Mononuclear cell (primary cell): ENCODE measurements around the gene KIAA1586. TPM values are rescaled to one million over a fixed set of nuclear protein-coding genes. Genes with fewer than 3 reads are reported as not detected.
"Not testable (repeated sequence)": the region's sequence is repeated elsewhere in the genome, so short reads cannot be mapped to it uniquely, and the experiment has no call there.

Source experiments
- H3K27me3 ChIP-seq: 2 replicates; pipeline ENCODE4 v1.6.0; 2011; ENCODE audit warnings: low read length, control low read depth; ENCODE audit not compliant: insufficient read depth
- H3K4me1 ChIP-seq: 2 replicates; pipeline ENCODE4 v1.5.1; 2011; ENCODE audit warnings: mild to moderate bottlenecking, low read length, control low read depth; ENCODE audit not compliant: insufficient read depth
- H3K4me3 ChIP-seq: 2 replicates; pipeline ENCODE4 v1.5.1; 2011; ENCODE audit warnings: mild to moderate bottlenecking, low read length, moderate library complexity
- H3K9me3 ChIP-seq: 2 replicates; pipeline ENCODE4 v1.5.1; 2011; ENCODE audit warnings: low read depth, mild to moderate bottlenecking, control low read depth, low read length
- total RNA-seq: library from RNA; depleted of rRNA; stranded (reverse); fragments of >200 nt; gene quantifications from one replicate; pipeline ENCODE4 v1.2.3, GENCODE V29; 2012

The KIAA1586 gene
- total RNA-seq, 1 donor: 15.0 TPM

DNA sequence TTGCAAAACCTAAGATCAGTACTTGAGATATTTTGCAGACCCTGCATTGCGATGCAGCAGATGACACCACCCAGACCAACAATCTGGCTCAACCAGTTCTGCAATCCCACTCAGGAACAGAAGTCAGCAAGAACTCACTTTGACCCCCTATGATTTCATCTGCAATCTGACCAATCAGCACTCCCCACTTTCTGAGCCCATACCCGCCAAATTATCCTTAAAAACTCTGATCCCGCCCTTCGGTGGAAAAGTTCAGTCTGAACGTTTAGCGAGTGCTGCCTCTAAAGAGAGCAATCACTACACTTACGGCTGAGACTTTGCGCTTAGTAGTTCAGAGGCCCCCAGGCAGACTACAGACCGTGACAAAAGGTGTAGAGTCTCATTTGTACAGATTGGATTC, 17.3 kb upstream of the KIAA1586 start:
- H3K9me3 ChIP-seq: peaks cover 14% of the 10 kb centered on the region
- H3K27me3 ChIP-seq: no peaks in the 10 kb centered on the region
- no peaks in the 10 kb centered on the region for H3K4me1 ChIP-seq
- no peak overlapping the region for H3K4me3 ChIP-seq

DNA sequence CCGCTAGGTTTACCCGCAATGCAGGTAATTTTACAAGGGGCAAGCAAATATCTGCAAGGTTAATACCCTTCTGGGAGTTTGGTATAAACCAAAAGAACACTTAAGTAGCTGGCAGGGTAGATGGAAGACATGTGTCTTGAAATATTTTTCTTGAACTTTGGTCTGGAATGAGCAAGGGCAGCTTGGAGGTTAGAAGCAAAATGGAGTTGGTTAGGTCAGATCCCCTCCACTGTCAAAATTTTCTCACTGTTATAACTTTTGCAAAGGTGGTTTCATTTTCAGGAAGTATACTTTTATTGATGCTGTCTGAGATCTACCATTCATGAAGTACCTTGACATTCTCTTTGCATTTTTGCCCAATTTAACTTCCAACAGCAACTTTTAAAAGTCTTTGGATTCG, 13.3 kb upstream of the KIAA1586 start:
- peaks cover 3% of the 10 kb centered on the region for H3K27me3 ChIP-seq
- H3K4me1 ChIP-seq: no peaks in the 10 kb centered on the region
- no peak overlapping the region for H3K4me3 ChIP-seq
- no peaks in the 10 kb centered on the region for H3K9me3 ChIP-seq

DNA sequence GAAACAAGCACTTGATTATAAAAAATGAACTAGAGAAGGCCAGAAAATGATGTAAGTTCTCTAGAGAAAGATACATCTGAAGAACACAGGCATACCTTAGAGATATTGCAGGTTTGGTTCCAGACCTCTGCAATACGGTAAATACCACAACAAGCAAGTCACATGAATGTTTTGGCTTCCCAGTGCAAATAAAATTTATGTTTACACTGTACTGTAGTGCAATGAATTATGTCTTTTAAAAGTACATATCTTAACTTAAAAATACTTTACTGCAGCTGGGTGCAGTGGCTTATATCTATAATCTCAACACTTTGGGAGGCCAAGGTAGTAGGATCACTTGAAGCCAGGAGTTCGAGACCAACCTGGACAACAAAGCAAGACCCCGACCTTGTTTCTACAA, 10.9 kb upstream of the KIAA1586 start:
- H3K27me3 ChIP-seq: peaks cover 3% of the 10 kb centered on the region
- no peaks in the 10 kb centered on the region for H3K9me3 ChIP-seq
- no peak overlapping the region for H3K4me3 ChIP-seq
- no peaks in the 10 kb centered on the region for H3K4me1 ChIP-seq

DNA sequence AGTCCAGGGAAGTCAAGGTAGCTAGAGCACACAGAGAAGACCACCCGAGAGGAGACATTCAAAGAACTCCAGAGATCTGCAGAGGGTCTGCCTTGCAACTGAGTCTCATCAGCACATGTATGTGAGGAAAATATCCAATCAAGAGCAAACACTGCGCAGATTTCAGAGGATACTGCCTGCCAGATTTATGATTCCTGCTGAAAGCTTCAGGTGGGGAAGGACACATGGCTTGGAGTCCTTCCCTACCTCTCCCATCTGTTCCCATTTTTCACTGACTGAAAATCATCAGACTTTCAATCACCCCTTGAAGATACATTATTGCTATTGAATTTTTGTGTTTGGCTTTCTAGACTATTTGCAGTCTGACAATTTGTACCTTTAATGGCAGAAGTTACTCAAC, 7.6 kb upstream of the KIAA1586 start:
- peaks cover 3% of the 10 kb centered on the region for H3K27me3 ChIP-seq
- H3K4me3 ChIP-seq: no peak overlapping the region
- H3K9me3 ChIP-seq: no peaks in the 10 kb centered on the region

DNA sequence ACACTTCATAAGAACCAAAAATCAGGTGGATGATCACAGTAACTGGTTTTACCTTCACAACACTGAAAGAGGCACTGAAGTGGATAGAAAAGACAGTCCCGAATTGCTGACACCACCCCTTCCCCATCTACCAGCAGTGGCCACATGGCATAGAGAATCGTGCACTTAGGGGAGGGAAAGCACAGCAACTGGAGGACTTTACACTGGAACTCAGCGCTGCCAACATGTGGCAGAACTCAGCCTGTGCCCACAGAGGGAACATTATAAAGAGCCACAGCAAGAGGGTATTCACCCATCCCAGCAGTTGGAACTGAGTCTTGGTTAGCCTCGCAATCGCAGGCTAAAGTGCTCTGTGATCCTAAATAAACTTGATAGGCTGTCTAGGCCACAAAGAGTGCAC, 6.5 kb upstream of the KIAA1586 start:
- Histone ChIP-seq H3K4me3 (no peak overlapping the region), H3K9me3 (no peaks in the 10 kb centered on the region), H3K4me1 (no peaks in the 10 kb centered on the region), H3K27me3 (peaks cover 3% of the 10 kb centered on the region)

More for the DNA sequence above, 7.6 kb upstream of the KIAA1586 start:
- H3K4me1 ChIP-seq: no peaks in the 10 kb centered on the region

DNA sequence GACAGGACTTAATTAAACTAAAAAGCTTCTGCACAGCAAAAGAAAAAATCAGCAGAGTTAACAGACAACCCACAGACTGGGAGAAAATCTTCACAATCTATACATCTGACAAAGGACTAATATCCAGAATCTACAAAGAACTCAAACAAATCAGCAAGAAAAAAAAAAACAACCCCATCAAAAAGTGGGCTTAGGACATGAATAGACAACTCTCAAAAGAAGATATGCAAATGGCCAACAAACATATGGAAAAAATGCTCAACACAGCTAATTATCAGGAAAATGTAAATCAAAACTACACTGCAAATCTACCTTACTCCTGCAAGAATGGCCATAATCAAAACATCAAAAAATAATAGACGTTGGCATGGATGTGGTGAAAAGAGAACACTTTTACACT, 2.4 kb upstream of the KIAA1586 start:
- H3K9me3 ChIP-seq, H3K4me3 ChIP-seq, H3K27me3 ChIP-seq, H3K4me1 ChIP-seq: not testable (repeated sequence)

DNA sequence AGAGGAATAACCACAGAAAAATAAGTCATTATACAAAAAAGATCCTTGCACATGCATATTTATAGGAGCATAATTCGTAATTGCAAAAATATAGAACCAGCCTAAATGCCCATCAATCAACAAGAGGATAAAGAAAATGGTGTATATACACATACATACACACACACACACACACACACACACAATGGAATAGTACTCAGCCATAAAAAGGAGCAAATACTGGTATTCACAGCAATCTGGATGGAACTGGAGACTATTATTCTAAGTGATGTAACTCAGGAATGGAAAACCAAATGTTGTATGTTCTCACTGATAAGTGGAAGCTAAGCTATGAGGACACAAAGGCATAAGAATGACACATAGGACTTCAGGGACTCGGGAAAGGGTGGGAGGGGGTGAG, 1.9 kb upstream of the KIAA1586 start:
- peaks cover 6% of the 10 kb centered on the region for H3K27me3 ChIP-seq
- H3K4me1 ChIP-seq: peaks cover 4% of the 10 kb centered on the region
- H3K9me3 ChIP-seq: no peaks in the 10 kb centered on the region
- H3K4me3 ChIP-seq: no peak overlapping the region

DNA sequence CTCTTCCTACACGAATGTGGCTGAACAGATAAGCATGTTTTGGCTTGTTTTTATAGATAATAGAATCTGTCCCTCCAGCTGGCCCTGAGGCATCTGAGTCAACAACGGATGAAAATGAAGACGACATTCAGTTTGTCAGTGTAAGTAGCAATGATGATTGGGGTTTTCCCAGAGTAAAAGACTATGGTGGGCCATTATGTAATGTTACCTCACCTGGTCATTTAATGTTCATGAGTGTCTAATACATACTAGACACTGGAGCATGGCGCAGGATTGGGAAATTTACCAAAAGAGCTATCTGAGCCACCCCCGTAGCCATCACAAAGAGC, 728 bp downstream of the KIAA1586 start:
- H3K4me3 ChIP-seq, H3K27me3 ChIP-seq, H3K4me1 ChIP-seq, H3K9me3 ChIP-seq: not testable (repeated sequence)

DNA sequence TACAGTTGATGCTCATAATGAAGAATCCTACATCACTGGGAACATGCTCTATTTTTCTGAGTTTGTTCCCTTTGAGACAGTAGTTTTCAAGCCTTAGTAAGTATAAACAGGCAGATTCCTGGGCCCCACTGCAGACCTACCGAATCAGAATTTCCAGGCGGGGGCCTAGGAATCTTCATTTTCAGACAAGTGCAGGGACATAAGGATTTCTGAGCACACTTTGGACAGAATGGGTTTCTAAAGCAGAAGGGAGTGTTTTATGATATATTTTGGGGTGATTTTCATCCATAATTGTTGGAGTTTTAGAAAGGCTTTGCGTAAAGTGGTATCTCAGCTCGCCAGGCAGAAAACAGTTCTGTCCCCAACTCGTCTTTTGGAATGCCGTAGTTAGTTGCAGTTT, 1.4 kb downstream of the KIAA1586 start:
- not testable (repeated sequence) for H3K9me3 ChIP-seq, H3K4me3 ChIP-seq, H3K4me1 ChIP-seq, H3K27me3 ChIP-seq

DNA sequence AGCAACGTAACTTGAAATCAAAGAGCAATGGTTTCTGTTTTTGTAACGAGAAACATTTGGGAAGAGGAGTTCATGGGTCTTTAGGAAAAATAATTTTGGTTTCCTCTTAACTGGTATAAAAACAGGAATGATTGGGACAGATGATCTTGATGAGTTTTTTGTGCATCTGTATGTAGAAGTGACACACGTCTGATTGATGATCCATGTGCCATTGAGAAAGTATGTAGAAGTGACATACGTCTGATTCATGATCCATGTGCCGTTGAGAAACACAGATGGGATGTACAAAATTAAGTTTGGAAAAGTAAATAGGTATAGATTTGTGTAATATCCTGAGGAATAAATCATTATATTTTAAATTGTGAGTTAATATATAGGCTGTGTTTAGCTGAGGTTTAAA, 2.1 kb downstream of the KIAA1586 start:
- H3K9me3 ChIP-seq: no peaks in the 10 kb centered on the region
- peaks cover 6% of the 10 kb centered on the region for H3K27me3 ChIP-seq
- H3K4me1 ChIP-seq: peaks cover 4% of the 10 kb centered on the region
- H3K4me3 ChIP-seq: no peak overlapping the region

DNA sequence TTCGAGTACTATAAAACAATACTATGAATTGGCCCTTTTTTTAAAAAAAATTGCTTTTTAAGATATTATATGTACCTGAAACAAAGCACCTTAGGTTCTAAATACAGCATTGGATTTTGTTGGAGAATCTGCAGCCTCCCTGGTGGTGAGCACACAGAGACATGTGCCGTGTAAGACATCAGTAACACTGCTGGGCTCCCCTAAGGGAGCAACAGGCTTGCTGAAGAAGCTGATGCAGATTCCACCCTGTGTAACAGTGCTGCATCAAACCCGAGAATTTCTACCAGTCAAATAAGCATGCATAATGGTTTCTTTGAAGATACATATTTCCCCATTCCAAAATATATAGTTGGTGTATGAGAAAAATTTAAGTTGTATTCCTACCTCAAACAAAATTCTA, 17.4 kb downstream of the KIAA1586 start:
- Histone ChIP-seq H3K9me3 (no peaks in the 10 kb centered on the region), H3K4me3 (no peak overlapping the region), H3K27me3 (no peaks in the 10 kb centered on the region), H3K4me1 (no peaks in the 10 kb centered on the region)

DNA sequence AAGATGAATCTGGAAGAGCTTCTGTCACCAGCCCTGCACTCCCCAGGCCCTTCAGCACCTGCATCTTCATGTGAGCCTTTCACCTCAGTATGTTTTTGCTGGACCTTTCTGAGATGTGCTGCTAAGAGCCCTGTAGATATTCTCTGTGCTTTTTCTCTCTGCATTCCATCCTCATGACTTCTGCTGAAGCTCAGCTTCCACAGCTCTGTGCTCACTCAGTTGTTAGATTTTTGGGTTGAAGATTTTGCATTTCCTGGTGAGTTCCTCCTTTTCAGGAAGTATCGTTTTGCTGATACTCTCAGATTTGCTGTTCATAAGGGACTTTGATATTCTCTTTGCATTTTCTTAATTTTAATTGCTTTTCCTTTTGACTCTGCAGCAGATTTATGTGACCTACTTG, 18.3 kb downstream of the KIAA1586 start:
- Histone ChIP-seq H3K27me3 (no peaks in the 10 kb centered on the region), H3K9me3 (no peaks in the 10 kb centered on the region), H3K4me1 (no peaks in the 10 kb centered on the region), H3K4me3 (no peak overlapping the region)

DNA sequence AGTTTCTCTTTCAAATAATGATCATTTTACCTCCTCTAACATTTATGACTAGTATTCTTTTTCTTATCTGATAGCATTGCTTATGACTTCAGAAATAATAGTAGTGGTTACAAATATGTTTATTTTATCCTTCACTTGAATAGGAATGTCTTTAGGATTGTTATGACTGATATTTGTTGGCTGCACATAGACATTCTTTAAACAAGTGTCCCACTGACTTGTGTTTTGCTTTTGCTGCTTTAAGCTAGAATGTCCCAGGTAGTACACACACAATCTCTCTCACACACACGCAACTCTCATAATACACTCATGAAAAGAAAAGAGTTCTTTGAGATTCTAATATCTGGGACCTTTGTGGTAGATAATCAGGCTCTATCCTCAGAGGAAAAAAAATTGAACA, 21.6 kb downstream of the KIAA1586 start:
- Histone ChIP-seq H3K4me1 (no peaks in the 10 kb centered on the region), H3K27me3 (no peaks in the 10 kb centered on the region), H3K4me3 (no peak overlapping the region), H3K9me3 (no peaks in the 10 kb centered on the region)

DNA sequence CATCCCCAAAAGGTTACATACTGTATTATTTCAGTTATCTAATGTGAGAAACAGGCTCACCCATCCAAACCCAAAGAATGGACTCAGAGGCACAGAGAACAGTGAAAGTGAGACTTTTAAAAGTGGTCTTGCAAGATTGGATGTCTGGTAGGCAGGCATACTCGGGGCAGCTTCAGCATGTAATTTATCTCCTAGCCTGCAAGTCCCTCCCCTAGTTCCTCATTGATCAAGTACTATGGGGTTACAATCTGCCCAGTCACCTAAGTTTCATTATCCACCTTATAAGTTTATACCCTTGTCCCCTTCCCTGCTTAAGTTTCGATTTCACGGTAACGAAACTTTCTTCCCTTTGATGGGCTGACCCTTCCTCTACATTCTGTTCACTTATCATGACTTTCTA, 22.7 kb downstream of the KIAA1586 start:
- H3K9me3 ChIP-seq: no peaks in the 10 kb centered on the region

DNA sequence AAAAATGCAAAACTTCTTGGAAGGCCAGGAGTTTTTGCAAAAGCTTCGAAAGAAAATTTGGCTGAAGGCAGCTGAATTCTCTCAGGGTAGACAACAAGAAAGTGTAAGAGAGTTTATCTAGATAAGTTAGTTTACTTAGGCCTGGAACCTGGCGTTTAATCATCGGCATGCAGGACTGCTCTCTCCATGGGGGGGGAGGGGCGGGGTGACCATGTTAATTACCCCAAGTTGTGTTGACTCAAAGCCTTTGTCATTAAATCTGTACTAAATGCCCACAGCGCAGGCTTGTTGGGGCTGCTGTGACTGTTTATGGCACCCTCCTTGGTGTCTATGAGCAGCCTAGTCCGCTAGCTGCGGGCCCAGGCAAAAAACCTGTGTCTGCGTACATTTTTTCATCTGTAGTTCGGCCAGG, 23.4 kb downstream of the KIAA1586 start:
- H3K9me3 ChIP-seq: no peaks in the 10 kb centered on the region
- no peak overlapping the region for H3K4me3 ChIP-seq
- no peaks in the 10 kb centered on the region for H3K4me1 ChIP-seq
- H3K27me3 ChIP-seq: no peaks in the 10 kb centered on the region

More for the DNA sequence above, 22.7 kb downstream of the KIAA1586 start:
- Histone ChIP-seq H3K4me1 (no peaks in the 10 kb centered on the region), H3K27me3 (no peaks in the 10 kb centered on the region), H3K4me3 (no peak overlapping the region)

DNA sequence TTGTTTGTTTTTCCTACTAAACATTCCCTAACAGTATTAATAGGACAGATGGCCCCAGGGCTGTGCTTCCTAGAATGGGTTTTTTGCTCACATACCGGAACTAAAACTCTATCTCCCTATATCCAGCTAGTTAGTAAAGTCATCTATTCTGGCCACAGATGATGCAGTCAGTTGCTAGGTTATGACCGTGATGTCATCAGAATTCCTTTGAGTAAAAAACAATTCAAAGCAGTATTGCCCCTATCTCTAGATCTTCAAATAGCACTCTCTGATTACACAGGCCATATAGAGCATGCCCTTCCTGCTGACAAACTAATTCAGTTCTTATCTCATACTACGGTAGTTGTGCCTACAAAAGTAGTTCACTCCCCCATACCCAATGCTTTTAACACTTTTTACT, 25.6 kb downstream of the KIAA1586 start:
- Histone ChIP-seq H3K4me1 (no peaks in the 10 kb centered on the region), H3K9me3 (no peaks in the 10 kb centered on the region), H3K27me3 (no peaks in the 10 kb centered on the region), H3K4me3 (no peak overlapping the region)

DNA sequence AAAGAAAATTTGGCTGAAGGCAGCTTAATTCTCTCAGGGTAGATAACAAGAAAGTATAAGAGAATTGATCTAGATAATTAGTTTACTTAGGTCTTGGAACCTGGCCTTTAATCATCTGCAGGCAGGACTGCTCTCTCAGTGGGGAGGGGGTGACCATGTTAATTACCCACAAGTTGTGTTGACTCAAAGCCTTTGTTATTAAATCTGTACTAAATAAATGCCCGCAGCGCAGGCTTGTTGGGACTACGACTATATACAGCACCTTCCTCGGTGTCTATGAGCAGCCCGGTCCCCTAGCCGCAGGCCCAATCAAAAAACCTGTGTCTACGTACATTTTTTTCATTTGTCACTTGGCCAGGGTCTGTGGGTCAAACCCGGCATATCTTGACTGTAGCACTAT, 27.9 kb downstream of the KIAA1586 start:
- Histone ChIP-seq H3K4me1 (no peaks in the 10 kb centered on the region), H3K27me3 (no peaks in the 10 kb centered on the region)

More for the DNA sequence above, 27.9 kb downstream of the KIAA1586 start:
- Histone ChIP-seq H3K4me3 (no peak overlapping the region), H3K9me3 (no peaks in the 10 kb centered on the region)
